Measurements from ENCODE around the gene NECAB2.

Gene NECAB2

DNA sequence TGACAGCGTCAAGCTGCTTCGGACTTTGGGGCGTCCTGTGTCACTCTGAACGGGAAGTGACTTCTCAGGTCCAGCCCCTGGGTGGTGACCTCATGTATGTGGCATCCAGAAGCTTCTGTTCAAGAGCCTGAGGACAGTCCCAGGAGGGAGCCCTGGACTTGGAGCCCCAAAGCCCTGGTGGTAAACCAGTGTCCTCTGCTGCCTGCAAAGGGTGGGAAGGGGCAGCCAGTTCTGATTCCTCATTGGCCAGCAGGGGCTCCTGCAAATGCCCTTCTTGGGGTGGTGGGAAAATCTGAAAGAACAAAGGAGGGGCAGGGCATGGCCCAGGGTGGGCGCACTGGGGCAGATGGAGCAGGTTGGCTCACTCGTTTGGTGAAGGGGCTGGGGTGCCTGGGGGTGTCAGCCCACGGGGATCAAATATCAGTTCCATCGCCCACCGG, 13.4 kb upstream of the NECAB2 start:
- peaks cover 11% of the 10 kb centered on the region for H3K4me1 ChIP-seq (ENCODE audit: insufficient read depth, low read length)
- no peaks in the 10 kb centered on the region for H3K36me3 ChIP-seq (ENCODE audit: insufficient read depth, low read length)
- H3K9me3 ChIP-seq (ENCODE audit: insufficient read depth, low read length, severe bottlenecking) = no peaks in the 10 kb centered on the region
- H2AFZ ChIP-seq (ENCODE audit: low read depth, low read length) = no peak overlapping the region
- H3K27ac ChIP-seq (ENCODE audit: low read length) = no peak overlapping the region
- no peaks in the 10 kb centered on the region for H4K20me1 ChIP-seq (ENCODE audit: insufficient read depth, low read length)
- no peak for TF ChIP-seq EZH2 (IDR thresholded peaks at IDR 0.05; ENCODE audit: borderline replicate concordance, low read depth, low read length, severe bottlenecking)
- TF ChIP-seq, protein P1, sequence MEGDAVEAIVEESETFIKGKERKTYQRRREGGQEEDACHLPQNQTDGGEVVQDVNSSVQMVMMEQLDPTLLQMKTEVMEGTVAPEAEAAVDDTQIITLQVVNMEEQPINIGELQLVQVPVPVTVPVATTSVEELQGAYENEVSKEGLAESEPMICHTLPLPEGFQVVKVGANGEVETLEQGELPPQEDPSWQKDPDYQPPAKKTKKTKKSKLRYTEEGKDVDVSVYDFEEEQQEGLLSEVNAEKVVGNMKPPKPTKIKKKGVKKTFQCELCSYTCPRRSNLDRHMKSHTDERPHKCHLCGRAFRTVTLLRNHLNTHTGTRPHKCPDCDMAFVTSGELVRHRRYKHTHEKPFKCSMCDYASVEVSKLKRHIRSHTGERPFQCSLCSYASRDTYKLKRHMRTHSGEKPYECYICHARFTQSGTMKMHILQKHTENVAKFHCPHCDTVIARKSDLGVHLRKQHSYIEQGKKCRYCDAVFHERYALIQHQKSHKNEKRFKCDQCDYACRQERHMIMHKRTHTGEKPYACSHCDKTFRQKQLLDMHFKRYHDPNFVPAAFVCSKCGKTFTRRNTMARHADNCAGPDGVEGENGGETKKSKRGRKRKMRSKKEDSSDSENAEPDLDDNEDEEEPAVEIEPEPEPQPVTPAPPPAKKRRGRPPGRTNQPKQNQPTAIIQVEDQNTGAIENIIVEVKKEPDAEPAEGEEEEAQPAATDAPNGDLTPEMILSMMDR (IDR thresholded peaks at IDR 0.05; ENCODE audit: borderline replicate concordance, extremely low read depth, low read length, poor library complexity, severe bottlenecking) = no peak
- ATAC-seq (ENCODE audit: insufficient read depth, low read depth) (no peak), DNase-seq (no peak)
- H3K4me3 ChIP-seq (ENCODE audit: low read depth in 1 of 2, low read length in 2 of 2) = no peak overlapping the region
- H3K79me2 ChIP-seq (ENCODE audit: insufficient read depth, low read length) = no peaks in the 10 kb centered on the region
- no peak overlapping the region for H3K9ac ChIP-seq (ENCODE audit: low read depth, low read length)
- H3K27me3 ChIP-seq (ENCODE audit: insufficient read depth, low read length, poor library complexity) = peaks cover 7% of the 10 kb centered on the region
- no peak overlapping the region for H3K4me2 ChIP-seq (ENCODE audit: insufficient read depth, low read length)

DNA sequence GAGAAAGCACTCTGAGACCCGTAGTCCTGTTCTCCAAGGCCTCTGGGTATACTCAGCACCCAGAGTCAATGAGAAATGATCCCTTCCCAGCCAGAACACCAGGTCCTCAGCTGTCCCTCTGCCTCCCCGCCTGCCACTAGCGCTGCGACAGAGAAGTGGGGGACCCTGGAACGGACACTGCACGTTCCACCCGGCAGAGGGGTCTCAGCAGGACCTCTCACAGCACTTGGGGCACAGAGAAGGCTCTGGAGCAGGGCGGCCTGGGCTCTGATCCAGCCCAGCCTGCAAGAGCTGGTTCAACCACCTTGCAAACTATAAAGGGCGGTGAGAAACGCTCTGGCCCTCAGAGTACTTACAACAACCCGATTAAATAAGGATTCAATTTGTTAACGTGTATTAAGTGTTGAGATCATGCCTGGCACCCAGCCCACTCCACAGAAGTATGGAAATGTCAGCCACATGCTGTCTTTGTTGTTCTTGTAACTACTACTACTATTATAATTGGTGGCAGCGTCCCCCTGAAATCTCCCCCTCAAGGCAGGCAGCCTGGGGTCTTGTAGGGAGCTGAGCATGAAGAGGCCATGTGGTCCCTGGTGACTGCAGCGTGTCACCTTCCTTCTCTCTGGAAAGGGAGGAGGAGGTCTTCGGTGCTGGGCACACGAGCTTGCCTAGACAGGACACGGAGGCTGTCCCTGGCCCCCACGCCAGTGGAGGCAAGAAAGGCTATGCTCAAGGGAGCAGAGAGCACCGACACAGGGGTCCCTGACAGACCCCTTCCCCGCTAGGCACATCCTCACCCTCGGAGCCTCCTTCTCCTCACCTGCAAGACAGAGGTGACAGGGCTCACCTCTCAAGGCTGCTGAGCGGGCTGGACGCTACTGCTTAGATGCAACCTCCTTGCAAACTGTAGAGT, 12.6 kb upstream of the NECAB2 start:
- DNase-seq (no peak), ATAC-seq (ENCODE audit: insufficient read depth, low read depth) (no peak)
- Histone ChIP-seq H3K36me3 (ENCODE audit: insufficient read depth, low read length) (no peaks in the 10 kb centered on the region), H3K4me3 (ENCODE audit: low read depth in 1 of 2, low read length in 2 of 2) (no peak overlapping the region), H3K4me1 (ENCODE audit: insufficient read depth, low read length) (peaks cover 11% of the 10 kb centered on the region), H3K27me3 (ENCODE audit: insufficient read depth, low read length, poor library complexity) (peaks cover 7% of the 10 kb centered on the region), H2AFZ (ENCODE audit: low read depth, low read length) (no peak overlapping the region), H3K4me2 (ENCODE audit: insufficient read depth, low read length) (no peak overlapping the region), H3K27ac (ENCODE audit: low read length) (no peak overlapping the region), H3K79me2 (ENCODE audit: insufficient read depth, low read length) (no peaks in the 10 kb centered on the region), H3K9ac (ENCODE audit: low read depth, low read length) (no peak overlapping the region), H3K9me3 (ENCODE audit: insufficient read depth, low read length, severe bottlenecking) (no peaks in the 10 kb centered on the region), H4K20me1 (ENCODE audit: insufficient read depth, low read length) (no peaks in the 10 kb centered on the region)
- TF ChIP-seq EZH2 (IDR thresholded peaks at IDR 0.05; ENCODE audit: borderline replicate concordance, low read depth, low read length, severe bottlenecking) = no peak
- TF ChIP-seq, protein P1 (IDR thresholded peaks at IDR 0.05; ENCODE audit: borderline replicate concordance, extremely low read depth, low read length, poor library complexity, severe bottlenecking) = no peak

DNA sequence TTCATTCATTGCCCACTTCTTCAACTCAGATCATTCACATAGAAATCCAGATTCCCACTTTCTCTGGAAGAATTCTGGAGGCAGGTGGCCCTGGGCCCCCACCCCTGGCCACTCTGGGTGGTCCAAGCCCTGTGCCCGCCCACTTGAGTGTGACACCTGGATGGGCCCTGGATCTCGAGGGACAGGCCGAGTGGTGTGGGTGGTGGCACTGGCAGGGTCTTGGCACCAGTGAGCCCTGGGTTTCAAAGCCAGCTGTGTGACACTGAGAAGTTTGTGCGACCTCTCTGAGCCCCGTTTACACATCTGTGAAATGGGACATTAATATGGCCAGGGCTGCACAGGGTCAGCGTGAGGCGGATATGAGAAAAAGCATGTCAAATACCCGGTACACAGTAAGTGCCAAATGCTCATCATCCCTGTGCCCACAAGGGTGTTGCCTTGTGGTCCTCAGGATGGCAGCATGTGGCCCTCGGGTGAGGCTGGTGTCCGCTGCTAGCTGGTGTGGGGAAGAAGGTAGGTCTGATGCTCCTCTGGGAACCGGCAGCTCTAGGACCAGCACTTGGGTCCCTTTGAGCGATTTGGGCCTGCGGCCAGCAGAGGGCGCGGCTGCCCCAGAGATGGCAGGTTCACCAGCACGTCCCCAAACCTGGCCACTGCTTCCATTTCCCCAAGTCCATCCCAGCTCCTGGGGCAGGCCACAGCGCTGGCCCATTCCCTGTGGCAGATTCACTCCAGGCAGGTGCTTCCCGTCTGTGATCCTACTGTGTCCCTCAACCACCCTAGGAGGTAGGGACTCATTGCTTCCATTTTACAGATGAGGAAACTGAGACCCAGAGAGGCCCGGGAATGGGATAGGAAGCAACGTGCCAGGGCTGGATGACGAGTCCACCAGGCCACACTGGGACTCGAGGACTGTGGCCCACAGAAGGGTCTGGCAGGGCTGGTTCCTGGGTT, 11.4 kb upstream of the NECAB2 start:
- Histone ChIP-seq H3K4me2 (ENCODE audit: insufficient read depth, low read length) (no peak overlapping the region), H3K4me3 (ENCODE audit: low read depth in 1 of 2, low read length in 2 of 2) (no peak overlapping the region), H3K27ac (ENCODE audit: low read length) (no peak overlapping the region), H2AFZ (ENCODE audit: low read depth, low read length) (0 out of 2 replicates have a peak overlapping the region, but pooled peaks have one; percentile 34), H3K9me3 (ENCODE audit: insufficient read depth, low read length, severe bottlenecking) (no peaks in the 10 kb centered on the region), H4K20me1 (ENCODE audit: insufficient read depth, low read length) (no peaks in the 10 kb centered on the region), H3K79me2 (ENCODE audit: insufficient read depth, low read length) (no peaks in the 10 kb centered on the region), H3K36me3 (ENCODE audit: insufficient read depth, low read length) (no peaks in the 10 kb centered on the region), H3K4me1 (ENCODE audit: insufficient read depth, low read length) (peaks cover 11% of the 10 kb centered on the region), H3K27me3 (ENCODE audit: insufficient read depth, low read length, poor library complexity) (peaks cover 7% of the 10 kb centered on the region), H3K9ac (ENCODE audit: low read depth, low read length) (no peak overlapping the region)
- TF ChIP-seq, protein P1 (IDR thresholded peaks at IDR 0.05; ENCODE audit: borderline replicate concordance, extremely low read depth, low read length, poor library complexity, severe bottlenecking) = peak; percentile 94
- TF ChIP-seq EZH2 (IDR thresholded peaks at IDR 0.05; ENCODE audit: borderline replicate concordance, low read depth, low read length, severe bottlenecking) = no peak
- peak; percentile 78 for ATAC-seq (ENCODE audit: insufficient read depth, low read depth)
- peak; percentile 78 for DNase-seq
